ENCODE results near the gene TSPAN9. TPM values are rescaled to one million over a fixed set of nuclear protein-coding genes. Genes with fewer than 3 reads are reported as not detected.

TSPAN9 gene
- total RNA-seq, 4 donors from 2014 or later, result 27.9 to 49.1 (median 42.0) TPM

DNA sequence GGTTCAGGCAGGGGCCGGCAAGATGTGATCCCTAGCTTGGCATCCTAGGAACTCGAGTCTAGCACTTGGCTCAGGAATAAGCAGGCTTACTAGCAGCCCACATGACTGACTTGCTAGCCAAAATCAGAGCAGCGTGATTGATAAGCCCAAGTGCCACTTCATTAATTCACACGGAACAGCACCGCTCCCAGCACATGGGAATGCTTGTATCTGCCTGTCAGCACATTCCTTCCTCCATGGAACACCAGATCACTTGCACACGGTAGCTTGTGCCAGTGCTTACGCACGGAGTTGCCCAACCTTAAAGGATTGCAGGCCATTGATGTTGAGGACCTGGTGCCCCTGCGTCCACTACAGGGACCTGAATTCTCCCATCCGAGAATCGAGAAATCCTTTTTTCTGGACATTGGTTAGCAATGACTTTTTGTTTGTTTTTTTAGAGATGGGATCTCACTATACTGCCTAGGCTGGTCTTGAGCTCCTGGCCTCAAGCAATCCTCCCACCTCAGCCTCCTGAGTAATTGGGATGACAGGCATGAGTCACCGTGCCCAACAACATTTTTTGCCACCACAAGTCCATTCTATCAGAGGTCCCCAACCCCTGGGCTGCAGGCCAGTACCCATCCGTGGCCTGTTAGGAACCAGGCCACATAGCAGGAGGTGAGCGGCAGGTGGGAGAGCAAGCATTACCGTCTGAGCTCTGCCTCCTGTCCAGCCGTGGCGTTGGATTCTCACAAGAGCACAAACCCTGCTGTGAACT is 30.6 kb upstream of the TSPAN9 start:
- H3K4me3 ChIP-seq (ENCODE audit: low read depth, poor library complexity, severe bottlenecking), result no peak overlapping the region
- no peak for DNase-seq (ENCODE audit: low spot score in 2 of 2)
- TF ChIP-seq POLR2A (IDR thresholded peaks at IDR 0.05), result no peak
- WGBS, 2 donors, result 50 to 60% methylated on average over 17 of the region's 17 CpGs
- intact Hi-C loops (cut with DNase I; ENCODE audit: low total_unique reads), result no loop called here

DNA sequence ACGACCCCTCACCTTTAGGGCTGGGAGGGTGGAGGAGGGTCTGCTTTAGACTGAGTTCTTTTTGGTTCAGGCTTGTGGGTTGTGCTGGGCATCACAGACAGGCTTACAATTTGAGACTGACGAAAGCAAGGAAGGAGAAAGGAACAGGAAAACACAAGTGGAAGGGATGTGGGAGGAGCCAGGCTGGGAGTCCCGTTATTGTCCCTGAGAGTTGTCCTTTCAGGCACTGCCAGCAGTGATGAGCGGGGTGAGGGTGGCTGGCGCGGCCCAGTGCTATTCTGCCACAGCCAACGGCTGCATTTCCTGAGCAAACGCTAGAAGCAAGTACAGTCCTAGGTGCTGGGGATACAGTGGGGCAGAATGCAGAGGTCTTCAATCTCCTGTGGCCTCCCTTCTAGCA is 29.2 kb upstream of the TSPAN9 start:
- WGBS, 2 donors, result 59 to 63% methylated on average over 8 of the region's 8 CpGs

DNA sequence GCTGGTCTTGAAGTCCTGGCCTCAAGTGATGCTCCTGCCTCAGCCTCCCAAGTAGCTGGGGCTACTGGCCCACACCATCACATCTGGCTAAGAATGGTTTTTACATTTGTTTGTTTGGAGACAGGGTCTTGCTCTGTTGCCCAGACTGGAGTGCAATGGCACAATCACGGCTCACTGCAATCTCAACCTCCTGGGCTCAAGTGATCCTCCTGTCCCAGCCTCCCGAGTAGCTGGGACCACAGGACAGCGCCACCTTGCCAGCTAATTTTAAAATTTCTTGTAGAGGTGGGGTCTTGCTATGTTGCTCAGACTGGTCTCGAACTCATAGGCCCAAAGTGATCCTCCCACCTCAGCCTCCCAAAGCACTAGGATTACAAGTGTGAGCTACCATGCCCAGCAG is 28.6 kb upstream of the TSPAN9 start:
- 94 to 98% methylated on average over 4 of the region's 4 CpGs for WGBS, 2 donors
- intact Hi-C loops (cut with DNase I; ENCODE audit: low total_unique reads), result no loop called here
- DNase-seq (ENCODE audit: low spot score in 2 of 2), result no peak
- H3K4me3 ChIP-seq (ENCODE audit: low read depth, poor library complexity, severe bottlenecking), result no peak overlapping the region
- TF ChIP-seq POLR2A (IDR thresholded peaks at IDR 0.05), result no peak
- TF ChIP-seq, protein P1, sequence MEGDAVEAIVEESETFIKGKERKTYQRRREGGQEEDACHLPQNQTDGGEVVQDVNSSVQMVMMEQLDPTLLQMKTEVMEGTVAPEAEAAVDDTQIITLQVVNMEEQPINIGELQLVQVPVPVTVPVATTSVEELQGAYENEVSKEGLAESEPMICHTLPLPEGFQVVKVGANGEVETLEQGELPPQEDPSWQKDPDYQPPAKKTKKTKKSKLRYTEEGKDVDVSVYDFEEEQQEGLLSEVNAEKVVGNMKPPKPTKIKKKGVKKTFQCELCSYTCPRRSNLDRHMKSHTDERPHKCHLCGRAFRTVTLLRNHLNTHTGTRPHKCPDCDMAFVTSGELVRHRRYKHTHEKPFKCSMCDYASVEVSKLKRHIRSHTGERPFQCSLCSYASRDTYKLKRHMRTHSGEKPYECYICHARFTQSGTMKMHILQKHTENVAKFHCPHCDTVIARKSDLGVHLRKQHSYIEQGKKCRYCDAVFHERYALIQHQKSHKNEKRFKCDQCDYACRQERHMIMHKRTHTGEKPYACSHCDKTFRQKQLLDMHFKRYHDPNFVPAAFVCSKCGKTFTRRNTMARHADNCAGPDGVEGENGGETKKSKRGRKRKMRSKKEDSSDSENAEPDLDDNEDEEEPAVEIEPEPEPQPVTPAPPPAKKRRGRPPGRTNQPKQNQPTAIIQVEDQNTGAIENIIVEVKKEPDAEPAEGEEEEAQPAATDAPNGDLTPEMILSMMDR (IDR thresholded peaks at IDR 0.05), result no peak

More for the DNA sequence above, 29.2 kb upstream of the TSPAN9 start:
- H3K4me3 ChIP-seq (ENCODE audit: low read depth, poor library complexity, severe bottlenecking), result no peak overlapping the region
- TF ChIP-seq, protein P1 (IDR thresholded peaks at IDR 0.05), result no peak
- no peak for TF ChIP-seq POLR2A (IDR thresholded peaks at IDR 0.05)
- intact Hi-C loops (cut with DNase I; ENCODE audit: low total_unique reads), result no loop called here
- no peak for DNase-seq (ENCODE audit: low spot score in 2 of 2)

DNA sequence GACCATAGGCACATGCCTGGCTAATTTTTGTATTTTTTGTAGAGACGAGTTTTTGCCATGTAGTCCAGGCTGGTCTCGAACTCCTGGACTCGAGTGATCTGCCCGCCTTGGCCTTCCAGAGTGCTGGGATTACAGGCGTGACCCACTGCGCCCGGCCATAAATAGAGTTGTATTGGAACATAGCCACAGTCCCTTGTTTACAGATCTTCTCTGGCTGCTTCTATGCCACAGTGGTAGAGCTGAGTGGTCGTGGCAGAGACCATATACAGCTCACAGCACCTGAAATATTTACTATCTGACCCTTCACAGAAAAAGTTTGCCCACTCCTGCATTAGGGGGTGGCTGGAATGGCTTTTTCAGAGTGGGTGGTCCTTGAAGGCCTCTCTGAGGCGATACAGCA is 28.0 kb upstream of the TSPAN9 start:
- 86 to 90% methylated on average over 9 of the region's 9 CpGs for WGBS, 2 donors
- intact Hi-C loops (cut with DNase I; ENCODE audit: low total_unique reads), result no loop called here
- no peak for DNase-seq (ENCODE audit: low spot score in 2 of 2)
- TF ChIP-seq POLR2A (IDR thresholded peaks at IDR 0.05), result no peak
- TF ChIP-seq, protein P1 (IDR thresholded peaks at IDR 0.05), result no peak
- H3K4me3 ChIP-seq (ENCODE audit: low read depth, poor library complexity, severe bottlenecking), result no peak overlapping the region

DNA sequence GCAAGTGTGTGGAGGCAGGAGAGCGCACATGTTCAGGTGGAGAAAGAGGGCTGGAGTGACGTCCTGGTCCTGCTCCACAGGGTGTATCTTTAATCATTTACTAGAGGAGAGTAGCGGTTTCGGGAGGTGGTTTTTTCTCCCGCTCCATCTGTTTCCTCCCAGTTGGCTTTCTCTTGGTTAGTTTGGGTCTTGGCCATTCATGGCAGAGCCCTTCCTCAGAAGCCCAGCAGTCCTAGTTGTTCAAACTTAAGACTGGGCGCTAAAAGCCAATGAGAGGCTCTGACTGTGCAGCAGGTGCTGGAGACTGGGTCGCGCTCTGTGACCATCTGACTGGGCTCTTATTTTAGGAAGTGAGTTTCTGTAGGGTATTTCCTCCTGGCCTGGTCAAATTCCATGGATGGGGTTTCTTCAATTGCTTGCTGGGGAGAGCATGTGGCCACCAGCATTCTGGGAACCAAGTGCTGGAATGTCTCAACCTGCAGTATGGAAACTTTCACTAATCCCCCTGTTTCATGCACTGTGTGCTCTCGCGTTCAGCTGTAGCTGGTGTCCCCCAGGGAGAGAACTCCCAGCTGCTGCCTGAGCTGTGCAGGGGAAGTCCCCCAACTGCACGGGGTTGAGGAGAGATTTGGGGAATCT is 27.4 kb upstream of the TSPAN9 start:
- WGBS, 2 donors, result 70 to 76% methylated on average over 11 of the region's 11 CpGs
- intact Hi-C loops (cut with DNase I; ENCODE audit: low total_unique reads), result no loop called here
- H3K4me3 ChIP-seq (ENCODE audit: low read depth, poor library complexity, severe bottlenecking), result no peak overlapping the region
- no peak for DNase-seq (ENCODE audit: low spot score in 2 of 2)
- TF ChIP-seq, protein P1 (IDR thresholded peaks at IDR 0.05), result no peak
- TF ChIP-seq POLR2A (IDR thresholded peaks at IDR 0.05), result no peak

DNA sequence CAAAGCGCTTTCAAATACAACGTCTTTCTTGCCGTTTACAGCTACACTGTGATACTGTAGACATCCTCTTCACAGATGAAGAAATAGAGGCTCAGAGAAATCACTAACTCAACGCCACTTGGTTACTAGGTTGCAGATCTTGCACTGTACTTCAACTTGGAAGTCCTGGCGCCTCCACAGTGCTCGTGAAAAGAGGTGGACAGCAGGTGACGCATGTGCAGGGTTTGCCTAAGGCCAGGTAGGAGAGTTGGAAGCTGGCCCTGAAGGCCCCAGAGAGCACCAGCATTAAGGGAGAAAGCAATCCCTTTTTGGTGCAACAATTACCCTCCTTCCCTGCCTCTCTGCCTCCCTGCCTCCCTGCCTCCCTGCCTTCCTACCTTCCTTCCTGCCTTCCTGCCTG is 22.8 kb upstream of the TSPAN9 start:
- no peak overlapping the region for H3K4me3 ChIP-seq (ENCODE audit: low read depth, poor library complexity, severe bottlenecking)
- no peak for TF ChIP-seq POLR2A (IDR thresholded peaks at IDR 0.05)
- DNase-seq (ENCODE audit: low spot score in 2 of 2), result no peak
- 82 to 87% methylated on average over 7 of the region's 7 CpGs for WGBS, 2 donors
- intact Hi-C loops (cut with DNase I; ENCODE audit: low total_unique reads), result no loop called here

Measured in lower leg skin (tissue), 4 donors.